Tibial nerve (tissue), 4 donors: ENCODE data around the gene AIG1. TPM values are rescaled to one million over a fixed set of nuclear protein-coding genes. Genes with fewer than 3 reads are reported as not detected.

ENCODE experiments used
- DNase-seq, 2 donors: peaks; one replicate each; pipeline ENCODE4 v3.0.0-alpha.2; 2019; ENCODE audit warnings: low spot score in 2 of 2
- H3K27ac ChIP-seq, 4 donors: fragments of 200-600 bp; sonication (generic) in 3 of 4; one replicate each; pipeline ENCODE4 v1.5.1; 2017 to 2019; ENCODE audit warnings: mild to moderate bottlenecking in 1 of 4
- H3K27me3 ChIP-seq, 2 donors: fragments of 200-600 bp; sonication (generic) in 1 of 2; one replicate each; pipeline versions ENCODE4 v1.5.1 to v1.6.0; 2017 to 2019
- H3K36me3 ChIP-seq, 3 donors: fragments of 200-600 bp; sonication (generic); one replicate each; pipeline ENCODE4 v1.5.1; 2018 to 2019
- H3K4me1 ChIP-seq, 4 donors: fragments of 200-600 bp; sonication (generic) in 3 of 4; one replicate each; pipeline ENCODE4 v1.5.1; 2017 to 2019
- H3K4me3 ChIP-seq, 4 donors: fragments of 200-600 bp; sonication (generic) in 3 of 4; one replicate each; pipeline ENCODE4 v1.5.1; 2017 to 2019; ENCODE audit warnings: mild to moderate bottlenecking in 1 of 4, moderate library complexity in 1 of 4
- H3K9me3 ChIP-seq, 4 donors: fragments of 200-600 bp; sonication (generic) in 3 of 4; one replicate each; pipeline ENCODE4 v1.5.1; 2017 to 2019
- CTCF ChIP-seq, 5 experiments: fragments of 200-600 bp in 3 of 5; fragments of 450-650 bp in 2 of 5; sonication (generic) in 3 of 5; IDR thresholded peaks; one replicate each; pipeline ENCODE4 v1.5.1; 2016 to 2019; ENCODE audit warnings: antibody characterized with exemption in 5 of 5, mild to moderate bottlenecking in 3 of 5, moderate library complexity in 2 of 5
- EP300 ChIP-seq, 2 donors: sonication (generic); formaldehyde crosslinking; IDR thresholded peaks; one replicate each; pipeline ENCODE4 v1.6.1; 2017; ENCODE audit warnings: antibody characterized with exemption in 2 of 2, mild to moderate bottlenecking in 1 of 2
- POLR2A ChIP-seq, 2 donors: fragments of 450-650 bp; IDR thresholded peaks; one replicate each; pipeline ENCODE4 v1.6.1; 2017; ENCODE audit warnings: antibody characterized with exemption in 2 of 2, mild to moderate bottlenecking in 2 of 2, moderate library complexity in 2 of 2
- WGBS, 2 donors: methylation state at CpG; one replicate each; pipeline ENCODE4 v1.1.5; 2018; 5-methylcytosine and 5-hydroxymethylcytosine counted together
- total RNA-seq, 4 donors: library from RNA; depleted of rRNA; stranded (reverse); fragments of >200 nt; gene quantifications; one replicate each; pipeline ENCODE4 v1.1.0, GENCODE V29; 2016

AIG1 gene
- total RNA-seq, 4 donors from 2014 or later: 18.2 to 23.9 (median 22.2) TPM

GRCh38 chr6:143205991-143206390, 145.3 kb downstream of the AIG1 start:
- Histone ChIP-seq H3K36me3 (peaks cover 0 to 31% (median 0%) of the 10 kb centered on the region in 3 donors), H3K27ac (no peak overlapping the region), H3K4me1 (no peaks in the 10 kb centered on the region), H3K9me3 (peaks cover 0 to 12% (median 0%) of the 10 kb centered on the region in 4 donors), H3K27me3 (no peaks in the 10 kb centered on the region), H3K4me3 (no peak overlapping the region)
- no peak for TF ChIP-seq CTCF (IDR thresholded peaks at IDR 0.05)
- TF ChIP-seq EP300 (IDR thresholded peaks at IDR 0.05): no peak
- TF ChIP-seq POLR2A (IDR thresholded peaks at IDR 0.05): no peak
- DNase-seq: no peak
- 44 to 56% methylated on average over 2 of the region's 2 CpGs for WGBS, 2 donors

- H3K9me3 ChIP-seq: peaks cover 0 to 12% (median 0%) of the 10 kb centered on the region in 4 donors
- H3K4me3 ChIP-seq: no peak overlapping the region
- no peaks in the 10 kb centered on the region for H3K4me1 ChIP-seq
- DNase-seq: no peak
- TF ChIP-seq CTCF (IDR thresholded peaks at IDR 0.05) (no peak), EP300 (IDR thresholded peaks at IDR 0.05) (no peak), POLR2A (IDR thresholded peaks at IDR 0.05) (no peak)
- no peaks in the 10 kb centered on the region for H3K27me3 ChIP-seq
- H3K36me3 ChIP-seq: peaks cover 0 to 31% (median 0%) of the 10 kb centered on the region in 3 donors
- 88 to 91% methylated on average over 1 of the region's 1 CpG for WGBS, 2 donors
- H3K27ac ChIP-seq: no peak overlapping the region
Measured at GRCh38 chr6:143206550-143206949, 145.9 kb downstream of the AIG1 start.

- H3K27me3 ChIP-seq: no peaks in the 10 kb centered on the region
Measured at GRCh38 chr6:143210420-143210819, 149.7 kb downstream of the AIG1 start.

GRCh38 chr6:143213859-143214376, 153.2 kb downstream of the AIG1 start:
- TF ChIP-seq POLR2A (IDR thresholded peaks at IDR 0.05) (no peak), EP300 (IDR thresholded peaks at IDR 0.05) (no peak), CTCF (IDR thresholded peaks at IDR 0.05) (no peak)
- DNase-seq: no peak
- Histone ChIP-seq H3K4me3 (no peak overlapping the region), H3K27ac (no peak overlapping the region), H3K36me3 (peaks cover 0 to 10% (median 0%) of the 10 kb centered on the region in 3 donors), H3K27me3 (no peaks in the 10 kb centered on the region), H3K4me1 (no peaks in the 10 kb centered on the region), H3K9me3 (no peaks in the 10 kb centered on the region)
- WGBS, 2 donors: 69 to 77% methylated on average over 3 of the region's 3 CpGs

More at GRCh38 chr6:143210420-143210819, 149.7 kb downstream of the AIG1 start:
- no peak overlapping the region for H3K27ac ChIP-seq
- DNase-seq: no peak
- TF ChIP-seq CTCF (IDR thresholded peaks at IDR 0.05) (no peak), EP300 (IDR thresholded peaks at IDR 0.05) (no peak), POLR2A (IDR thresholded peaks at IDR 0.05) (no peak)
- H3K9me3 ChIP-seq: no peaks in the 10 kb centered on the region
- WGBS, 2 donors: 90 to 95% methylated on average over 2 of the region's 2 CpGs
- no peak overlapping the region for H3K4me3 ChIP-seq
- no peaks in the 10 kb centered on the region for H3K4me1 ChIP-seq
- peaks cover 0 to 14% (median 0%) of the 10 kb centered on the region in 3 donors for H3K36me3 ChIP-seq

GRCh38 chr6:143215363-143215762, 154.7 kb downstream of the AIG1 start:
- no peaks in the 10 kb centered on the region for H3K27me3 ChIP-seq
- no peak overlapping the region for H3K4me3 ChIP-seq
- no peak for DNase-seq
- no peaks in the 10 kb centered on the region for H3K36me3 ChIP-seq
- no peaks in the 10 kb centered on the region for H3K4me1 ChIP-seq
- TF ChIP-seq EP300 (IDR thresholded peaks at IDR 0.05) (no peak), CTCF (IDR thresholded peaks at IDR 0.05) (no peak), POLR2A (IDR thresholded peaks at IDR 0.05) (no peak)
- 59 to 66% methylated on average over 2 of the region's 2 CpGs for WGBS, 2 donors
- no peak overlapping the region for H3K27ac ChIP-seq
- H3K9me3 ChIP-seq: no peaks in the 10 kb centered on the region
